NB4 (cell line): Measurements from ENCODE around the gene TMEM63B.

Experiments
- MYC ChIP-seq: IDR thresholded peaks from 2 replicates; pipeline ENCODE4 v1.6.1; 2011; ENCODE audit warnings: low read depth, low read length
- POLR2A ChIP-seq: IDR thresholded peaks from 2 replicates; pipeline ENCODE4 v1.6.1; 2011; ENCODE audit warnings: mild to moderate bottlenecking; ENCODE audit not compliant: insufficient read length; ENCODE audit errors: extremely low read depth
- TF ChIP-seq, protein P1 (sequence below): IDR thresholded peaks from one replicate; pipeline ENCODE4 v1.5.1; 2012; ENCODE audit warnings: low read depth, low read length
- TF ChIP-seq, protein P2 (sequence below): IDR thresholded peaks from 2 replicates; pipeline ENCODE4 v1.6.1; 2011; ENCODE audit warnings: low read depth, low read length

DNA sequence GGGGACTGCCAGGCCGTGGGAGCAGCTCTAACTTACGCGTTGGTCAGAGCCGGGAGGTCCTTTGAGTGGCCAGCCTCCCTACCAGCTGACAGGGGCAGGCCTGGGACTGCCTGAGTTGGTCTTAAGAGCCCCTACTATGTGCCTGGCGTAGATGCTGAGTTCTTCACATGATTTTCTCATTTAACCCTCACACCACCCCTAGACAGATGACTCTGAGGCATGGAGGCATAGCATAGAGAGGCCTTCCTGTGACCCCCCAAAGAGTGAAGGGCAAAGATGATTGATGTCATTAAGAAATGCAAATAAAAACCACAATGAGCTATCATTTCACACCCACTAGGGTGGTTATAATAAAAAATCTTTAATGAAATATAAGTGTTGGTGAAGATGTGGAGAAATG lies 36.9 kb upstream of the TMEM63B start:
- TF ChIP-seq, protein P1, sequence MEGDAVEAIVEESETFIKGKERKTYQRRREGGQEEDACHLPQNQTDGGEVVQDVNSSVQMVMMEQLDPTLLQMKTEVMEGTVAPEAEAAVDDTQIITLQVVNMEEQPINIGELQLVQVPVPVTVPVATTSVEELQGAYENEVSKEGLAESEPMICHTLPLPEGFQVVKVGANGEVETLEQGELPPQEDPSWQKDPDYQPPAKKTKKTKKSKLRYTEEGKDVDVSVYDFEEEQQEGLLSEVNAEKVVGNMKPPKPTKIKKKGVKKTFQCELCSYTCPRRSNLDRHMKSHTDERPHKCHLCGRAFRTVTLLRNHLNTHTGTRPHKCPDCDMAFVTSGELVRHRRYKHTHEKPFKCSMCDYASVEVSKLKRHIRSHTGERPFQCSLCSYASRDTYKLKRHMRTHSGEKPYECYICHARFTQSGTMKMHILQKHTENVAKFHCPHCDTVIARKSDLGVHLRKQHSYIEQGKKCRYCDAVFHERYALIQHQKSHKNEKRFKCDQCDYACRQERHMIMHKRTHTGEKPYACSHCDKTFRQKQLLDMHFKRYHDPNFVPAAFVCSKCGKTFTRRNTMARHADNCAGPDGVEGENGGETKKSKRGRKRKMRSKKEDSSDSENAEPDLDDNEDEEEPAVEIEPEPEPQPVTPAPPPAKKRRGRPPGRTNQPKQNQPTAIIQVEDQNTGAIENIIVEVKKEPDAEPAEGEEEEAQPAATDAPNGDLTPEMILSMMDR: no peak
- no peak for TF ChIP-seq POLR2A
- TF ChIP-seq MYC: no peak
- TF ChIP-seq, protein P2, sequence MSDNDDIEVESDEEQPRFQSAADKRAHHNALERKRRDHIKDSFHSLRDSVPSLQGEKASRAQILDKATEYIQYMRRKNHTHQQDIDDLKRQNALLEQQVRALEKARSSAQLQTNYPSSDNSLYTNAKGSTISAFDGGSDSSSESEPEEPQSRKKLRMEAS: no peak
